ENCODE results near the gene STK40.

- TF ChIP-seq CTCF (IDR thresholded peaks at IDR 0.05), result no peak
- no peak for TF ChIP-seq RAD21 (conservative IDR thresholded peaks at IDR 0.05 in 1 of 2, IDR thresholded peaks at IDR 0.05 in 1 of 2)
- no peak for TF ChIP-seq JUN (IDR thresholded peaks at IDR 0.05)
- TF ChIP-seq EP300 (IDR thresholded peaks at IDR 0.05), result no peak
- TF ChIP-seq USF2 (IDR thresholded peaks at IDR 0.05), result no peak
- no peak for TF ChIP-seq RNF2 (IDR thresholded peaks at IDR 0.05; ENCODE audit: borderline replicate concordance, low read depth)
- TF ChIP-seq ZSCAN20 (CRISPR knock-in tag; IDR thresholded peaks at IDR 0.05), result no peak
- no peak for TF ChIP-seq ATOH8 (CRISPR knock-in tag; IDR thresholded peaks at IDR 0.05; ENCODE audit: low read depth)
- TF ChIP-seq POLR2A (IDR thresholded peaks at IDR 0.05; ENCODE audit: low read length), result no peak
- TF ChIP-seq RFX5 (IDR thresholded peaks at IDR 0.05), result no peak
- TF ChIP-seq EHMT2 (IDR thresholded peaks at IDR 0.05; ENCODE audit: low read depth), result no peak
- TF ChIP-seq RCOR1 (IDR thresholded peaks at IDR 0.05; ENCODE audit: low read depth, low read length), result no peak
- TF ChIP-seq REST (IDR thresholded peaks at IDR 0.05), result no peak
These were observed 34.7 kb upstream of the STK40 start for GRCh38 chr1:36420409-36420808.

Data from A549 (cell line).